Measurements from ENCODE around the gene SPRR2G.

DNA sequence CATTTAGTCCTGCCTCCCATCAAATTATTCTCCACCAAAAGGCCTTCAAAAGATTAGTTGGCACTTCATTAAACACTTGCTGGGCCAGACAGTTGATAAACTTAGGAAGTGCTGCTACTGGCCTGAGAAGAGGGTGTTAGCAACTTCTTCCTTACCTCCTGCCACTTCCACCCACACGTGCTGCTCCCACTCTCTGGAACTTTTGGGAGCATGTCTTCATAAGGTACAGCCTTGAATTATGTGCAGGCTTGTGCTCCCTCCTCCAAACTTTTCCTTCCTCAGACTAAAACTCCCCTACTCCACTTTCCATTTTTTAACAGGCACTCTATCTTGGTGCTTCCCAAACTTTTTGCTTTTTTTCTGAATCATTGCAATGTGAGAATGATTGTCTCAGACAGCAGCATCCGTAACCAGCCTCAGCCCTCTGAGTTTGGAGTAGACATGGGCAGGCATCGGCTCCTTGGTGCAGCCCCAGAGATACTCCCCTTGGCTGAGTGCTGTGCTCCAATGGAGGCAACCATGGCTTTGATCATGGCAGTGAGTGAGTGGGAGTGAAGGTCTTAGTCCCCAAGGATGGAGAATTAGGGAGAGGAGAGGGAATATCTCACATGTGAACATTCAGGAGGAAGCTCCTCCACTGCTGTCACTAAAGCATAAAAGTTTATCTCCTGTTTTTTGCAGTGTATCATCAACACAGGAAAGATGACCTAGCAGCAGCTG lies 43.8 kb upstream of the SPRR2G start:
- TF ChIP-seq POLR2A (IDR thresholded peaks at IDR 0.05; ENCODE audit: extremely low read depth, insufficient read length), result no peak
- TF ChIP-seq CTCF (IDR thresholded peaks at IDR 0.05; ENCODE audit: low read depth, low read length), result no peak
- TF ChIP-seq, protein P1, sequence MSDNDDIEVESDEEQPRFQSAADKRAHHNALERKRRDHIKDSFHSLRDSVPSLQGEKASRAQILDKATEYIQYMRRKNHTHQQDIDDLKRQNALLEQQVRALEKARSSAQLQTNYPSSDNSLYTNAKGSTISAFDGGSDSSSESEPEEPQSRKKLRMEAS (IDR thresholded peaks at IDR 0.05; ENCODE audit: low read depth, low read length), result no peak

Measured in NB4 (cell line).